Hair follicle dermal papilla cell (primary cell): ENCODE data around the gene PCED1A. TPM values are rescaled to one million over a fixed set of nuclear protein-coding genes. Genes with fewer than 3 reads are reported as not detected.

Experiments used
- total RNA-seq: library from RNA; depleted of rRNA; stranded (reverse); fragments of >200 nt; gene quantifications from 2 replicates; pipeline ENCODE4 v1.2.3, GENCODE V29; 2012

The PCED1A gene
- 37.6 and 38.6 TPM in 2 replicates for total RNA-seq

GRCh38 chr20:2840138-2840966, at the start of gene PCED1A, which contains the start of gene VPS16:
TSS of gene PCED1A (minus strand) at chr20:2840655. CDS start at chr20:2839912, 743 bp downstream.
TSS of gene VPS16 (plus strand) at chr20:2840745. CDS start at chr20:2840775, 30 bp downstream.

GRCh38 chr20:2873010-2873746, 32.7 kb upstream of the PCED1A start, which contains the start of gene PTPRA:
TSS of gene PTPRA (plus strand) at chr20:2873481. CDS start at chr20:2964278, 90,797 bp downstream.

GRCh38 chr20:2816030-2816582, 24.3 kb downstream of the PCED1A start, which contains the start of gene TMEM239:
TSS of gene TMEM239 (plus strand) at chr20:2816364. CDS start at chr20:2816555, 191 bp downstream.

GRCh38 chr20:2814587-2815051, 25.8 kb downstream of the PCED1A start, which contains the start of gene C20orf141:
TSS of gene C20orf141 (plus strand) at chr20:2814987. CDS start at chr20:2815185, 198 bp downstream.

GRCh38 chr20:2800521-2801285, 39.8 kb downstream of the PCED1A start, which contains the start of gene CPXM1:
TSS of gene CPXM1 (minus strand) at chr20:2800627. CDS start at chr20:2800572, 55 bp downstream.

Other genes starting within 250 kb of the PCED1A start
- 81.8 and 93.3 TPM in 2 replicates for gene NOP56, start 188.0 kb downstream of the PCED1A start, total RNA-seq
- 57.0 and 66.4 TPM in 2 replicates for gene IDH3B, start 176.4 kb downstream of the PCED1A start, total RNA-seq
- 0.73 and 3.1 TPM in 2 replicates for gene EBF4, start 147.9 kb downstream of the PCED1A start, total RNA-seq
- 0.65 and 0.73 TPM in 2 replicates for gene CPXM1, start 40.0 kb downstream of the PCED1A start, total RNA-seq
- not detected in 2 replicates for gene C20orf141, start 25.7 kb downstream of the PCED1A start, total RNA-seq
- under 0.01 and 0.49 TPM in 2 replicates for gene TMEM239, start 24.3 kb downstream of the PCED1A start, total RNA-seq
- gene VPS16, start 90 bp upstream of the PCED1A start, total RNA-seq: 46.4 and 47.6 TPM in 2 replicates
- 59.0 and 63.4 TPM in 2 replicates for gene PTPRA, start 32.8 kb upstream of the PCED1A start, total RNA-seq
- 0.49 TPM in 1 of 2 replicates, not detected in the other for gene GNRH2, start 203.0 kb upstream of the PCED1A start, total RNA-seq
- gene MRPS26, start 205.4 kb upstream of the PCED1A start, total RNA-seq: 15.3 and 20.4 TPM in 2 replicates
- not detected in 2 replicates for gene OXT, start 231.0 kb upstream of the PCED1A start, total RNA-seq
- gene AVP, start 244.1 kb upstream of the PCED1A start, total RNA-seq: not detected in 2 replicates